ENCODE results near the gene TOP1.
"Not testable (repeated sequence)": the region's sequence is repeated elsewhere in the genome, so short reads cannot be mapped to it uniquely, and the experiment has no call there.

The TOP1 gene

DNA sequence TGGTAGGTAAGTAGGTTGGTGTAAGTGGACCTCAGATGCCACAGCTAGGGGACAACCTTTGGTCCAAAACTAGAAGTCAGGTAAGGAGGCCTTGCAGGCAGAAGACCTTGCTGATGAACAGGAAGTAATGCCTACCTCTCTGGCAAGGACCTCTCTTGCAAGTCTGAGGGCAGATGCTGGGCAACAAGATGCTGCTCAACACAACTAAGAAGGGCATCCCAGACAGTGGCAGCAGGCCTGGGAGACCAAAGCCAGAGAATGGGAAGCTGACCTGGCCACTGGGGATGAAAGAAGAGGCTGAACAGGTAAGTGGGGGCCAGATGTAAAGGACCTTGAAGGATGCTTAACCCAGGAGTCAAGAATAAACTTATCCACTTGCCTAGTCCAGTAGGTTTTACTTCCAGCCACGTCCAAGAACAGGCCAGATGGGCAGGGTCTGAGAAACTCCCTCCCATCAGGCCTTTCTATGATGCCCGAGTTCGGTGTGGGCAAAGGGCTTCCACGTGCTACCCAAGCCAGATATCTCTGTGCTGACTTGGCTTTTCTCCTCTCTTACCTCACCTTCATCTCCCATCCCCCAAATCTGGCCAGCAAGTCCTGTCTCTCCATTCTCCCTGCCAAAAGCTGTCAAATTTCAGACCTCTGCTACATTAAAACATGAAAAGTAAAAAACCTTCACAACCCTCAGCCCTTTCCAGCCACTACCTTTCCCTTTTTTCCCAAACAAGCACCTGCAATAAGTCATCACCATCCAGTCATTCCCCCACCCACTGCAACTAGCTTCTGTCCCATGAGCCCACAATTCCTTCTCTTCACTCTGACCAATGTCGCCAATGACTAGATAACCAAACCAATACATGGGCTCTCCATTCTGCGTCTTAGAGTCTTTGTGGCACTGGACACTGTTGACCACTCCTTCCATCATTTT is 97.2 kb downstream of the TOP1 start:
- H3K36me3 ChIP-seq (ENCODE audit: insufficient read depth, low read length) = peaks cover 38% of the 10 kb centered on the region
- no peaks in the 10 kb centered on the region for H3K27me3 ChIP-seq (ENCODE audit: control insufficient read depth in 1 of 2, insufficient read depth in 2 of 2, low read length in 2 of 2)

DNA sequence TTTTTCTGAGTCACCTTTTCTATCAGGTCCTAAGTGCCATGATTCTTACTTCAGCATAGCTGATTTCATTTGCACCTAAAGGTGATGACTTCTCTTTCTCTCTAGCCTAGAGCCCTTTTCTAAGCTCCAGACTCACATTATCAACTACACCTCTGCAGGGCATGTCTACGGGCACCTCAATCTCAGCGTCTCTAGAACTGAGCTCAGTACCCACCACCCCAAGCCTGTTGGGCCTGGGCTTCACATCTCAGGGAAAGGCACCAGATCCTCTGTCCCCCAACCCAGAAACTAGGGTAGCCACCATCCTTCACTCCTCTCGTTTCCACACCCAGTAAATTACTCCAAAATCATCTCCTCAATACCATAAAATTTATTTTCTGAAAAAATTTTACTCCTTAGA is 98.1 kb downstream of the TOP1 start:
- H3K9me3 ChIP-seq (ENCODE audit: low read length) = no peaks in the 10 kb centered on the region

More for the DNA sequence above, 97.2 kb downstream of the TOP1 start:
- no peaks in the 10 kb centered on the region for H3K9me3 ChIP-seq (ENCODE audit: low read length)
- no peak overlapping the region for H3K27ac ChIP-seq (ENCODE audit: low read depth, low read length)
- no peak overlapping the region for H3K9ac ChIP-seq (ENCODE audit: low read length)
- no peaks in the 10 kb centered on the region for H3K4me1 ChIP-seq (ENCODE audit: insufficient read depth, low read length)
- H3K4me3 ChIP-seq (ENCODE audit: low read depth in 1 of 2, low read length in 2 of 2) = no peak overlapping the region

DNA sequence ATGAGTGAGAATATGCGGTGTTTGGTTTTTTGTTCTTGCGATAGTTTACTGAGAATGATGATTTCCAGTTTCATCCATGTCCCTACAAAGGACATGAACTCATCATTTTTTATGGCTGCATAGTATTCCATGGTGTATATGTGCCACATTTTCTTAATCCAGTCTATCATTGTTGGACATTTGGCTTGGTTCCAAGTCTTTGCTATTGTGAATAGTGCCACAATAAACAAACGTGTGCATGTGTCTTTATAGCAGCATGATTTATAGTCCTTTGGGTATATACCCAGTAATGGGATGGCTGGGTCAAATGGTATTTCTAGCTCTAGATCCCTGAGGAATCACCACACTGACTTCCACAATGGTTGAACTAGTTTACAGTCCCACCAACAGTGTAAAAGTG is 99.7 kb downstream of the TOP1 start:
- not testable (repeated sequence) for H3K9ac ChIP-seq (ENCODE audit: low read length)
- peaks cover 13% of the 10 kb centered on the region for H3K36me3 ChIP-seq (ENCODE audit: insufficient read depth, low read length)

More for the DNA sequence above, 98.1 kb downstream of the TOP1 start:
- no peak overlapping the region for H3K4me3 ChIP-seq (ENCODE audit: low read depth in 1 of 2, low read length in 2 of 2)
- no peaks in the 10 kb centered on the region for H3K4me1 ChIP-seq (ENCODE audit: insufficient read depth, low read length)
- no peak overlapping the region for H3K27ac ChIP-seq (ENCODE audit: low read depth, low read length)
- no peak overlapping the region for H3K9ac ChIP-seq (ENCODE audit: low read length)
- H3K27me3 ChIP-seq (ENCODE audit: control insufficient read depth in 1 of 2, insufficient read depth in 2 of 2, low read length in 2 of 2) = no peaks in the 10 kb centered on the region
- peaks cover 29% of the 10 kb centered on the region for H3K36me3 ChIP-seq (ENCODE audit: insufficient read depth, low read length)

DNA sequence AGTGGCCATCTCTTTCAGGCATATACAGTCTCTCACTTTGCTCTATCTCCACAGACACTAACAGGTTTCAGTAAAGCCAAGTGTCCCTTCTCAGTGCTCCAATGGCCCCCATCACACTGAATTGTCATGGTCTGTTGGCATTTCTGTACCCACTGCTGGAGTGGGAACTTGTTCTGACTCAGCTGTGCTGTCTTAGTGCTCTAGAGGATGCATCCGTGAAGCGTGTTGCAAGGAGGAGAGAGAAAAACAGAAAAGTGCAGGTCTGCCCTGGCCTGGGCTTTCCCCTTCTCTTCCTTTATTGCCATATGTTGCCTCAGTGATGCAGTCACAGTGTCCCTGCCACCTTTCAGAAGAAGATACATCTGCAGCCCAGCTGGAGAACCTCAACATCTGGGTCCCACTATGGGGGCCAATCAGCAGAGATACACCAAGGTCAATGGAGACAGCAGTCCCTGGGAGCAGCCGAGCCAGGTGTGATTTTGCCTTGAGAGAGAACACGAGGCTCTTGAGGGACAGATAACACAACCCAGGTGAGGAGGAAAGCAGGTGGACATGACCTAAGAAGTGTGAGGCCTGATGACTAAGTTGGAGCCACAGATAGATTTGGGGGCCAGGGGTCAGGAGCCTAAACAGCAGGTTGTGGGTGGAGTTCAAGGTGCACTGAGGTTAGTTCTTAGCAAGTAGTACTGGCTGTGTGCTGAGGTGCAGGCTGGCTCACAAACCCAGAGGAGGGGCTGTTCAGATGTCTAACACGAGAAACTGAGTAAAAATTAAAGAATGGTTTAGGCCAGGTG is 103.2 kb downstream of the TOP1 start:
- Histone ChIP-seq H3K27me3 (ENCODE audit: control insufficient read depth in 1 of 2, insufficient read depth in 2 of 2, low read length in 2 of 2) (no peaks in the 10 kb centered on the region), H3K9ac (ENCODE audit: low read length) (no peak overlapping the region)

More for the DNA sequence above, 99.7 kb downstream of the TOP1 start:
- H3K9me3 ChIP-seq (ENCODE audit: low read length); H3K4me3 ChIP-seq (ENCODE audit: low read depth in 1 of 2, low read length in 2 of 2); H3K4me1 ChIP-seq (ENCODE audit: insufficient read depth, low read length); H3K27me3 ChIP-seq (ENCODE audit: control insufficient read depth in 1 of 2, insufficient read depth in 2 of 2, low read length in 2 of 2); H3K27ac ChIP-seq (ENCODE audit: low read depth, low read length): not testable (repeated sequence)

DNA sequence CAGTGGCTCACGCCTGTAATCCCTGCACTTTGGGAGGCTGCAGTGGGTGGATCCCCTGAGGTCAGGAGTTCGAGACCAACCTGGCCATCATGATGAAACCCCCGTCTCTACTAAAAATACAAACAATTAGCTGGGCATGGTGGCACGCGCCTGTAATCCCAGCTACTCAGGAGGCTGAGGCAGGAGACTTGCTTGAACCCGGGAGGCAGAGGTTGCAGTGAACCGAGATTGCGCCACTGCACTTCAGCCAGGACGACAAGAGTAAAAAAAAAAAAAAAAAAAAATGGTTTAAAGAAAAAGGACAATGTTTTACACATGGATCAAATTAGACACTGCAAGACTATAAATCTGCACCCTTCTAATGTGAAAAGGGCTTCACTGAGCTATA is 103.8 kb downstream of the TOP1 start:
- H3K4me3 ChIP-seq (ENCODE audit: low read depth in 1 of 2, low read length in 2 of 2); H3K9ac ChIP-seq (ENCODE audit: low read length); H3K36me3 ChIP-seq (ENCODE audit: insufficient read depth, low read length); H3K4me1 ChIP-seq (ENCODE audit: insufficient read depth, low read length); H3K27ac ChIP-seq (ENCODE audit: low read depth, low read length); H3K9me3 ChIP-seq (ENCODE audit: low read length); H3K27me3 ChIP-seq (ENCODE audit: control insufficient read depth in 1 of 2, insufficient read depth in 2 of 2, low read length in 2 of 2): not testable (repeated sequence)

More for the DNA sequence above, 103.2 kb downstream of the TOP1 start:
- H3K4me1 ChIP-seq (ENCODE audit: insufficient read depth, low read length) = peaks cover 6% of the 10 kb centered on the region
- no peak overlapping the region for H3K27ac ChIP-seq (ENCODE audit: low read depth, low read length)
- no peaks in the 10 kb centered on the region for H3K9me3 ChIP-seq (ENCODE audit: low read length)
- H3K4me3 ChIP-seq (ENCODE audit: low read depth in 1 of 2, low read length in 2 of 2) = no peak overlapping the region
- H3K36me3 ChIP-seq (ENCODE audit: insufficient read depth, low read length) = no peaks in the 10 kb centered on the region

DNA sequence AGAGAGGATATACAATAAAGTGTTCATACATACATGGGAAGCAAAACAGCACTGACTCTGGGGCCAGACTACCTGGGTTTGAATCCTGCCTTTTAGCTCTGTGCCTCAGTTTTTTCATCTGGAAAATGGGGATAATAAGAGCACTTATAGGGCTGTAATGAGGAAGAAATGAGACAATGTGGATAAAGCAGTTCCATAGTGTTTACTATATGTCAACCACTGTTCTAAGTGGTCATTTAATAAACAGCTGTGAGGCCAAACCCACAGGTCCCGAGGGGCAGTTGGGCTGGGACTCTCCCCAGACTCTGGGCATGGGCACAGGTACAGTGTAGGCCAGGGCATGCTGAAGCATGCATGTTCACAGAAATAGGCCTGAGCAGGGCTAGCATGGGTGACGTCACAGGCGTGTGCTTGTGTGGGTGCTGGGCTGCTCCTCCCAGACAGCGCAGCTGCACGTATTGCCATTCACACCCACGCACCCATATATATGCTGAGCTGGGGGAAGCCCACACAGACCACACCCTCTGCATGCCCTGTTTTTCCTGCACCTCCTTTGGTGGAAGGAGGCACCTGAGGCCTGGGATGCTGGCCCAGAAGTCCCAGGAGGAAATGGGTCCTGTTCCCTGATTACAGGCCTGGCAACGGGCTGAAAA is 105.2 kb downstream of the TOP1 start:
- Histone ChIP-seq H3K27ac (ENCODE audit: low read depth, low read length) (no peak overlapping the region), H3K4me3 (ENCODE audit: low read depth in 1 of 2, low read length in 2 of 2) (no peak overlapping the region), H3K9me3 (ENCODE audit: low read length) (no peaks in the 10 kb centered on the region), H3K9ac (ENCODE audit: low read length) (no peak overlapping the region), H3K4me1 (ENCODE audit: insufficient read depth, low read length) (peaks cover 15% of the 10 kb centered on the region), H3K36me3 (ENCODE audit: insufficient read depth, low read length) (no peaks in the 10 kb centered on the region), H3K27me3 (ENCODE audit: control insufficient read depth in 1 of 2, insufficient read depth in 2 of 2, low read length in 2 of 2) (no peaks in the 10 kb centered on the region)

DNA sequence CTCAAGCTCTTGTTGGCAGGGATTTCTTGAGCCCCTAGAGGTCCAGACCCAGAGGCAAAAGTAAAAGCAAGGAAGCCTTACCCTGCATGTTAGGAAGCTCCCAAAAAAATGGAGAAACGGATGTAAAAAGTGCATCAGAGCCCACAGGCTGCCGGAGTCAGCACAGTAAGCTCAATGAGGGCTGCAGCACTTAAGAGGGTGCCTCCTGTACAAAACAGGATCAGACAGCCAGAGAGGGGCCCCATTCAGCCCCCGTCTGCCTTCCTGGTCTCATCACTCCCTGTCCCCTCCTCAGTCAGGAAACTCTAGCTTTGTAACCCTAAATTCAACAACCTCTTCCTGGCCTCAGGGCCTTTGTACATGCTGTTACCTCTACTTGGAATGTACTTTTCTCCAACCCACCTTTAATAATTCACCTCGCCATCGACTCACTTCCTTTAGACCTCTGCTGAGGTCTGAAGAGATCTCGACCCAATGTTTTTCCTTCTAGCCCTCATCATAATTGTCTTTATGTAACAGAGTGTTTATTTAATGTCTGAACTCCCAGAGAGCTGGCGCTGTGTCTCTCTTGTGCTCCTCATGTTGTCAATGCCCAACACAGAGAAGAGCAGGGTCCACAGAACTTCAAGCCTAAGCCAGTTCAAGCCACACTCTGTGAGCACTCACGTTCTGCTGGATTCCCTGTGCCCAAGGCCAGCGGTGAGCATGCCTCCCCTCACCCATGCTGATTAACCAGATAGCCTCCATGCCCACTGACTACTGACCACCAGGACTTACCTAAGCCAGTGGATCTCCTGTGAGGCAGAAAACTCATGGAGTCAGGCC is 106.0 kb downstream of the TOP1 start:
- H3K27ac ChIP-seq (ENCODE audit: low read depth, low read length) = no peak overlapping the region
- no peaks in the 10 kb centered on the region for H3K36me3 ChIP-seq (ENCODE audit: insufficient read depth, low read length)
- H3K27me3 ChIP-seq (ENCODE audit: control insufficient read depth in 1 of 2, insufficient read depth in 2 of 2, low read length in 2 of 2) = no peaks in the 10 kb centered on the region
- H3K9me3 ChIP-seq (ENCODE audit: low read length) = no peaks in the 10 kb centered on the region
- H3K4me1 ChIP-seq (ENCODE audit: insufficient read depth, low read length) = peaks cover 22% of the 10 kb centered on the region
- no peak overlapping the region for H3K9ac ChIP-seq (ENCODE audit: low read length)
- no peak overlapping the region for H3K4me3 ChIP-seq (ENCODE audit: low read depth in 1 of 2, low read length in 2 of 2)

DNA sequence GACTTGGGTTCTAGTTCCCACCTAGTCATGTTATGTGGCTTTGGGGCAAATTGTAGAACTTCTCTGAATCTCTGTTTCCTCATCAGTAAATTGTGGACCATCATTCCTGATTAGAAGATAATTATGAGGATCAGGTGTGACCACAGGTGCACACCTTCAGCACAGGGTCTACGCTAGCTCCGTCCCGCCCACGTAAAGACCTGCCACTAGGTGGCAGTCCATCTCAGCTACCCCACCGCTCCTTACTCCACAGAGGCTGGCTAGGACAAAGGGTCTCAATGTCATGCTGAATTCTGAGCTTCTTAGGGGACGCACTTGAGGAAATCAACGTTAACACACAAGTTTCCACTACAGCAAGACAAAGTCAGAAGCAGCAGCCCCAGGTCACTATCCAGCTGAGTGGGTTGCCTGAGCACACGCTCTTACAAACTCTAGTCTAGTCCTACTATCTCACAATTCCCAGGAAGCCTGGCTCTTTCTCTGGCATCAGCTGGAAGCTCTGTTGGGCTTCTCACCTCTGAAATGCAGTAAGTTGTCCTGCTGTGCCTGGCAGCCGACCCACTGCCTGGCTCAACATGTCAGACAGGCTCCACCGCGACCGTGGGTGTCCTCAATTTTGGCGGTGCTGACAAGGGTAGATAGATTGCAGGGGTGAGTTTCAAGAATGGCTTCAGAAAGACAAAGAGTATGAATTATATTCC is 106.7 kb downstream of the TOP1 start:
- H3K36me3 ChIP-seq (ENCODE audit: insufficient read depth, low read length) = no peaks in the 10 kb centered on the region
- H3K27me3 ChIP-seq (ENCODE audit: control insufficient read depth in 1 of 2, insufficient read depth in 2 of 2, low read length in 2 of 2) = no peaks in the 10 kb centered on the region
- H3K9ac ChIP-seq (ENCODE audit: low read length) = no peak overlapping the region
- no peak overlapping the region for H3K27ac ChIP-seq (ENCODE audit: low read depth, low read length)
- H3K9me3 ChIP-seq (ENCODE audit: low read length) = no peaks in the 10 kb centered on the region
- H3K4me1 ChIP-seq (ENCODE audit: insufficient read depth, low read length) = peaks cover 29% of the 10 kb centered on the region
- H3K4me3 ChIP-seq (ENCODE audit: low read depth in 1 of 2, low read length in 2 of 2) = no peak overlapping the region

DNA sequence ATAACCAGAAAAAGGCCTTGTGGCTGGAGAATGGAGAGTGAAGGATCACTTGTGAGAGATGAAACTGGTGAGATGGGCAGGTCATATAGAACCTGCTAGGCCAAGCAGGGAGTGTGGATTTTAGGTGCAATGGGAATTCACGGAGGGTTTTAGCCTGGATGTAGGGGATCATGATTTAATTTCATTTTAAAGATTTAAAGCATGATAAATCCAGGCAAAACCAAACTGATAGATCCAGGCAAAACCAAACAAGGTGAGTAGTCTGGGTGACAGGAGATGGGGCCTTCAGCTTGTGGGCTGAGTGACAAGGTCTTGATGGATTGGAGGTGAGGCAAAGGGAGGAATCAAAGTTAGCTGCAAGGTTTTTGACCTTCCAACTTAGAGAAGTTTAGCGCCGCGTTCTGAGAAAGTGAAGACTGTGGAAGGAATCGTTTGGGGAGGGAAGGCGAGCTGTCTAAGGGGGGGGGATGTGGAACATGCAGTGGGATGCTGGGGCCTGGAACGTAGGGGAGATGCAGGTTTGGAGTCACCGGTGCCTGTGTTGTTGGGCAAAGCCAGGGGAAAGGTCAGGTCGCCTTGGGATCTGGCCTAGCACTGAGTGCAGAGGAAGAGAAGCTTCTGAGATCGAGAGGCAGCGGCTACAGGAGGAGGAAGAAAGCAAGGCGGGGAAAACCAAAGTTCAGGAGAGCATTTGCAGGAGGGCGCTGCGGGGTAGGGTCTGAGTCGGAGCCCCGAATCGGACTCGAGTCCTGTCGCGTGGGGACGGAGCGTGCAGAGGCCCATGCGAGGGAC is 107.5 kb downstream of the TOP1 start:
- peaks cover 36% of the 10 kb centered on the region for H3K4me1 ChIP-seq (ENCODE audit: insufficient read depth, low read length)

More for the DNA sequence above, 107.5 kb downstream of the TOP1 start:
- Histone ChIP-seq H3K9me3 (ENCODE audit: low read length) (no peaks in the 10 kb centered on the region), H3K27me3 (ENCODE audit: control insufficient read depth in 1 of 2, insufficient read depth in 2 of 2, low read length in 2 of 2) (no peaks in the 10 kb centered on the region), H3K36me3 (ENCODE audit: insufficient read depth, low read length) (no peaks in the 10 kb centered on the region), H3K27ac (ENCODE audit: low read depth, low read length) (peak overlapping the region; percentile 62), H3K9ac (ENCODE audit: low read length) (peak overlapping the region; percentile 48), H3K4me3 (ENCODE audit: low read depth in 1 of 2, low read length in 2 of 2) (peak overlapping the region; percentile 69 to 72)

Data from muscle layer of colon (tissue), 2 donors.